ENCODE data around the gene GALNT15. TPM values are rescaled to one million over a fixed set of nuclear protein-coding genes. Genes with fewer than 3 reads are reported as not detected.
A peak's percentile ranks its signal among the peaks of the same experiment; 100 is the strongest.

Gene GALNT15
- total RNA-seq, 1 donor from 2014 or later: 2.5 TPM

GRCh38 chr3:16151109-16151508, 23.4 kb upstream of the GALNT15 start:
- peak; percentile 86 for DNase-seq

- no peak for DNase-seq
Measured at GRCh38 chr3:16168211-16168610, 6.3 kb upstream of the GALNT15 start.

- no peak for DNase-seq
Measured at GRCh38 chr3:16171009-16171408, 3.5 kb upstream of the GALNT15 start.

- DNase-seq: no peak
Measured at GRCh38 chr3:16171825-16172224, 2.7 kb upstream of the GALNT15 start.

- peak; percentile 4 for DNase-seq
Measured at GRCh38 chr3:16173283-16174025, 1.0 kb upstream of the GALNT15 start.

GRCh38 chr3:16174026-16174355, 489 bp upstream of the GALNT15 start:
- peak; percentile 67 for DNase-seq

GRCh38 chr3:16174976-16175901, 759 bp downstream of the GALNT15 start:
- DNase-seq: no peak

GRCh38 chr3:16176391-16177030, 2.0 kb downstream of the GALNT15 start:
- no peak for DNase-seq

GRCh38 chr3:16177382-16177781, 2.9 kb downstream of the GALNT15 start:
- no peak for DNase-seq

GRCh38 chr3:16177962-16178627, 3.6 kb downstream of the GALNT15 start:
- no peak for DNase-seq

GRCh38 chr3:16178628-16178988, 4.1 kb downstream of the GALNT15 start:
- DNase-seq: no peak

GRCh38 chr3:16179261-16179660, 4.8 kb downstream of the GALNT15 start:
- DNase-seq: no peak

- no peak for DNase-seq
Measured at GRCh38 chr3:16179771-16180736, 5.6 kb downstream of the GALNT15 start.

GRCh38 chr3:16180737-16181134, 6.3 kb downstream of the GALNT15 start:
- DNase-seq: no peak

GRCh38 chr3:16181361-16181760, 6.9 kb downstream of the GALNT15 start:
- DNase-seq: no peak

GRCh38 chr3:16182183-16182582, 7.7 kb downstream of the GALNT15 start:
- no peak for DNase-seq

GRCh38 chr3:16182612-16183011, 8.1 kb downstream of the GALNT15 start:
- DNase-seq: no peak

- DNase-seq: no peak
Measured at GRCh38 chr3:16183082-16183481, 8.6 kb downstream of the GALNT15 start.

GRCh38 chr3:16183601-16184270, 9.3 kb downstream of the GALNT15 start:
- DNase-seq: peak; percentile 70

- DNase-seq: no peak
Measured at GRCh38 chr3:16186086-16186485, 11.6 kb downstream of the GALNT15 start.

- DNase-seq: no peak
Measured at GRCh38 chr3:16186565-16186964, 12.1 kb downstream of the GALNT15 start.

Data from skin of body (tissue), 2 donors.